ENCODE data around the gene SLC25A23. TPM values are rescaled to one million over a fixed set of nuclear protein-coding genes. Genes with fewer than 3 reads are reported as not detected.

The SLC25A23 gene
- total RNA-seq, 2 experiments from 2014 or later: 11.9 to 12.1 TPM

DNA sequence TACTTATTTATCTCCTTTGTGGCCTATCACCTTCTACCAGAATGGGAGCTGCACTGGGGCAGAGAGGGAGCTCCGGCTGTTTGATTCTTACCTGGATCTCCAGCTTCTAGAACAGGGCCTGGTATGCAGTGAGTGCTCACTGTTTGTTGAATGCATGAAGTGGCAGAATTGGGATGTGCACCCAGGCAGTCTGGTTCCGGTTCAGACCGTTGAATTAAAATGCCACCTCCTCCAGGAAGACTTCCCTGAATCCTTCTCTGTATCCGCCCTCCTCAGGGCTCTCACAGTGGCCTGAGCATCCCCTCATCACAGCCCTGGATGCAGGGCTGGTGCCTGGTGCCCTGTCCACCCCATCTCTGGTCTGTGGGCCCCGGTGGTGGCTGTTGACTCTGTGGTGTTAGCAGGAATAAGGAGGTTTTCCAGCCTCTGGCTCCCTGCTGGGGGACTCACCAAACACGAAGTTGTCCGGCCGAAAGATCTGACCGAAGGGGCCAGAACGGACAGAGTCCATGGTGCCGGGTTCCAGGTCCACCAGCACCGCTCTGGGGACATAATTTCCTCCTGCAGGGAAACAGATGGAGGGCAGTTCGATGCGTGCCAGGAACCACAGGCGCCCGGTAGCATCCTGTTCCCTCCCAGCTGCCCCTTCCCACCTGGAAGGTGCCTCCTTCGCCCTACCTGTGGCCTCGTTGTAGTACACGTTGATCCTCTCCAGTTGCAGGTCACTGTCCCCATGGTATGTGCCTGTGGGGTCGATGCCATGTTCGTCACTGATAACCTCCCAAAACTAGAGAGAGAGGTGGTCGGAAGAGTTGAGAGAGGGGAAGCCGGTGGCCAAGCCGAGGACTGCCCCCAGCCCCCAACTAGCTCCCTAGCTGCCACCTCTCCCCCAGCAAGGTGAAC lies 41.5 kb upstream of the SLC25A23 start:
- H3K27ac Mint-ChIP-seq: peak overlapping the region; percentile 61
- ATAC-seq: no peak
- no peak for DNase-seq
- H3K4me1 Mint-ChIP-seq (ENCODE audit: low read depth): peaks cover 14% of the 10 kb centered on the region
- H3K9me3 Mint-ChIP-seq: no peaks in the 10 kb centered on the region
- ChIA-PET POLR2A (interaction anchor here (0.8 to 1.5 kb wide), 3 partner anchors 10 to 76 kb away, joined by 4 read pairs; partner anchors contain the start of gene DENND1C), CTCF (interaction anchor here (1.1 to 1.6 kb wide), 2 partner anchors 19 to 362 kb away, joined by 3 to 4 read pairs; partner anchors contain the start of gene DENND1C)
- no peaks in the 10 kb centered on the region for H3K36me3 Mint-ChIP-seq (ENCODE audit: low read depth)
- peaks cover 3% of the 10 kb centered on the region for H3K27me3 Mint-ChIP-seq
- intact Hi-C loops (cut with micrococcal nuclease): no loop called here
- TF ChIP-seq, protein P1, sequence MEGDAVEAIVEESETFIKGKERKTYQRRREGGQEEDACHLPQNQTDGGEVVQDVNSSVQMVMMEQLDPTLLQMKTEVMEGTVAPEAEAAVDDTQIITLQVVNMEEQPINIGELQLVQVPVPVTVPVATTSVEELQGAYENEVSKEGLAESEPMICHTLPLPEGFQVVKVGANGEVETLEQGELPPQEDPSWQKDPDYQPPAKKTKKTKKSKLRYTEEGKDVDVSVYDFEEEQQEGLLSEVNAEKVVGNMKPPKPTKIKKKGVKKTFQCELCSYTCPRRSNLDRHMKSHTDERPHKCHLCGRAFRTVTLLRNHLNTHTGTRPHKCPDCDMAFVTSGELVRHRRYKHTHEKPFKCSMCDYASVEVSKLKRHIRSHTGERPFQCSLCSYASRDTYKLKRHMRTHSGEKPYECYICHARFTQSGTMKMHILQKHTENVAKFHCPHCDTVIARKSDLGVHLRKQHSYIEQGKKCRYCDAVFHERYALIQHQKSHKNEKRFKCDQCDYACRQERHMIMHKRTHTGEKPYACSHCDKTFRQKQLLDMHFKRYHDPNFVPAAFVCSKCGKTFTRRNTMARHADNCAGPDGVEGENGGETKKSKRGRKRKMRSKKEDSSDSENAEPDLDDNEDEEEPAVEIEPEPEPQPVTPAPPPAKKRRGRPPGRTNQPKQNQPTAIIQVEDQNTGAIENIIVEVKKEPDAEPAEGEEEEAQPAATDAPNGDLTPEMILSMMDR (IDR thresholded peaks at IDR 0.05): no peak
- peak overlapping the region; percentile 78 for H3K4me3 Mint-ChIP-seq

DNA sequence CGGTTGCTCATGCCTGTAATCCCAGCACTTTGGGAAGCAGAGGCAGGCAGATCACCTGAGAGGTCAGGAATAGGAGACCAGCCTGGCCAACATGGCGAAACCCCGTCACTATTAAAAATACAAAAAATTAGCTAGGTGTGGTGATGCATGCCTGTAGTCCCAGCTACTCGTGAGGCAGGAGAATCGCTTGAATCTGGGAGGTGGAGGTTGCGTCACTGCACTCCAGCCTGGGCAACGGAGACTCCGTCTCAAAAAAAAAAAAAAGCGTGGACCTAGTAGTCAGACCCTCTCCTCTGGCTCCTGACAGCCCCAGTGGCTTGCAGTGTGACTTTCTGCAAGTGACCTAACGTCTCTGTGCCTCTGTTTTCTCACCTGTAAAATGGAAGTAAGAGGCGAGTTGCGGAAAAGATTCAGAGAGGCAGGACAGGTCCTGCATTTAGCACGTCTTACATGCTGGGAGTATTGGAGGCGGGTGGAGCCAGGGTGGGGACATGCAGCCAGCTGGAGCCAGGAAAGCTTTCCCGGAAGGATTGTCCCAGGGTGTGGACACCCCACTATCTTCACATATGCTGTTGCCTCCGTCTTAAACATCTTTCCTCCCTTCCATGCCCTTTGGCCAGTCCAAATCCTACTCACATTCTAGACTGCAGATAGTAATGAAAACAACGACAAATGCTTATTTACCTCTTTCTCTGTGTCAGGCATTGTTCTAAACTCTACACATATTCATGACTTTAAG lies 39.6 kb upstream of the SLC25A23 start:
- no peak for DNase-seq
- ChIA-PET POLR2A (interaction anchor here (1.5 kb wide), 1 partner anchor 18 kb away, joined by 4 read pairs; the partner anchor contains the start of gene DENND1C), CTCF (interaction anchor here (1.4 kb wide), 1 partner anchor 10 kb away, joined by 4 read pairs; no protein-coding TSS in a partner anchor)
- ATAC-seq: no peak
- TF ChIP-seq, protein P1 (IDR thresholded peaks at IDR 0.05): no peak
- intact Hi-C loops (cut with micrococcal nuclease): no loop called here
- Mint-ChIP-seq H3K36me3 (ENCODE audit: low read depth) (no peaks in the 10 kb centered on the region), H3K9me3 (no peaks in the 10 kb centered on the region), H3K27me3 (peaks cover 3% of the 10 kb centered on the region), H3K4me1 (ENCODE audit: low read depth) (peaks cover 8% of the 10 kb centered on the region), H3K4me3 (no peak overlapping the region), H3K27ac (no peak overlapping the region)

DNA sequence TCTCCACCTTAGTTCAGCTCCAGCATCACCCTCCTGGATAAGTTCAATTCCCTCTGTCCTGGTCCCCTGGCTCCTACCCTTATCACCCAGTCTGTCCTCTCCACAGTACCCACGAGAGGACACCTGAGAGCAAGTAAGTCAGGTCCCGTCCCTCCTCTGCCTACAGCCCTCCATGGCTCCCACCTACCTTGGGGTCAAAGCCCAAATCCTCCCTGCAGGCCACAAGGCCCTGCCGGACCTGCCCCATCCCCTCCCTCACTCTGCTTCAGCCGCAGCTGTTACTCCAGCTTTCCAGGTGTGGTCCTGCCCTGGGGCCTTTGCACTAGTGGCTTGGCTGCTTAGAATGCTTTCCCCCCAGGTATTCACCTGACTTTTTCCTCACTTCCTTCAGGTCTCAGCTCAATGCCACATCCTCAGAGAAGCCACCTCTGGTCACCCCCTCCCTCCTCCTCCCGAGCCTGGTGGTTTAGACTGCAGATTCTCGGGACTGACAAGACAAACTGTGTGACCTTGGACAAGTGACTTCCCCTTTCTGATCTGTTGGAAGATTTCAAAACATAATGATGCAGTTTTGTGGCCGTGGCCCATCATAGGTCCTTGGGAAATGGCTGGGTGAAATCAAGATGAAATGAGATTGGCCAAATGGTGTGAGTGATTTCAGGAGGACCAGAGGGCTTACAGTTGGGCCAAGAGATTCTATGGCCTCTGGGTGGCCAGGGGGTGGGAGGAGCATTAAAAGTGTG lies 38.9 kb upstream of the SLC25A23 start:
- POLR2A ChIA-PET: no interaction called here

DNA sequence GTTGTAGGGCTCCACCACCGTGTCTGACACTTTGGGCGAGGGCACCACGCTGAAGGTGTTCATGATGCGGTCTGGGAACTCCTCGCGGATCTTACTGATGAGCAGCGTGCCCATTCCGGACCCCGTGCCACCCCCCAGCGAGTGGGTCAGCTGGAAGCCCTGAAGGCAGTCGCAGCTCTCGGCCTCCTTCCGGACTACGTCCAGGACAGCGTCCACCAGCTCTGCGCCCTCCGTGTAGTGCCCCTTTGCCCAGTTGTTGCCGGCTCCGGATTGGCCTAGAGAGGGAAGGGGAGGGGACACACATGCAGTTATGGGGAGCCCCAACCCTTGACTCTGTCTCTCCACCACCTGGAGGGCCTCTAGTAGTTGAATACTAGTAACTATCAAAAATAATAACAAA lies 36.4 kb upstream of the SLC25A23 start:
- ATAC-seq: no peak
- CTCF ChIA-PET: interaction anchor here (0.6 kb wide), 1 partner anchor 21 kb away, joined by 3 read pairs; no protein-coding TSS in a partner anchor

More for the DNA sequence above, 38.9 kb upstream of the SLC25A23 start:
- intact Hi-C loops (cut with micrococcal nuclease): no loop called here
- Mint-ChIP-seq H3K9me3 (no peaks in the 10 kb centered on the region), H3K27me3 (peaks cover 3% of the 10 kb centered on the region), H3K27ac (no peak overlapping the region), H3K4me1 (ENCODE audit: low read depth) (peaks cover 8% of the 10 kb centered on the region), H3K36me3 (ENCODE audit: low read depth) (no peaks in the 10 kb centered on the region), H3K4me3 (no peak overlapping the region)
- ATAC-seq (no peak), DNase-seq (no peak)
- CTCF ChIA-PET: no interaction called here
- TF ChIP-seq, protein P1 (IDR thresholded peaks at IDR 0.05): no peak

More for the DNA sequence above, 36.4 kb upstream of the SLC25A23 start:
- Mint-ChIP-seq H3K27me3 (no peaks in the 10 kb centered on the region), H3K4me1 (ENCODE audit: low read depth) (peaks cover 5% of the 10 kb centered on the region), H3K9me3 (peaks cover 8% of the 10 kb centered on the region), H3K36me3 (ENCODE audit: low read depth) (peaks cover 2% of the 10 kb centered on the region), H3K27ac (no peak overlapping the region), H3K4me3 (no peak overlapping the region)
- intact Hi-C loops (cut with micrococcal nuclease): no loop called here
- TF ChIP-seq, protein P1 (IDR thresholded peaks at IDR 0.05): no peak
- POLR2A ChIA-PET: interaction anchor here (1.7 kb wide), 1 partner anchor 14 kb away, joined by 5 read pairs; the partner anchor contains the start of gene DENND1C
- DNase-seq: no peak
